NCI-H2171 (cell line): ENCODE results near the gene TENM4.
A peak's percentile ranks its signal among the peaks of the same experiment; 100 is the strongest.

ENCODE experiments used
- DNase-seq: peaks from one replicate; lab custom pipeline; 2025; lab: John Stamatoyannopoulos, UW

The TENM4 gene

GRCh38 chr11:78737891-78738290 lies 702.9 kb downstream of the TENM4 start:
- DNase-seq, result no peak

GRCh38 chr11:78737301-78737700 lies 703.5 kb downstream of the TENM4 start:
- DNase-seq, result no peak

GRCh38 chr11:78735711-78736110 lies 705.1 kb downstream of the TENM4 start:
- no peak for DNase-seq

GRCh38 chr11:78733031-78733430 lies 707.8 kb downstream of the TENM4 start:
- no peak for DNase-seq

- DNase-seq, result no peak
Measured at GRCh38 chr11:78732246-78732645, 708.6 kb downstream of the TENM4 start.

- no peak for DNase-seq
Measured at GRCh38 chr11:78731027-78731426, 709.8 kb downstream of the TENM4 start.

- no peak for DNase-seq
Measured at GRCh38 chr11:78730267-78730824, 710.5 kb downstream of the TENM4 start.

GRCh38 chr11:78727816-78728215 lies 713.0 kb downstream of the TENM4 start:
- DNase-seq, result no peak

- no peak for DNase-seq
Measured at GRCh38 chr11:78725200-78725599, 715.6 kb downstream of the TENM4 start.

- no peak for DNase-seq
Measured at GRCh38 chr11:78722786-78723185, 718.0 kb downstream of the TENM4 start.

GRCh38 chr11:78720281-78720989 lies 720.4 kb downstream of the TENM4 start:
- no peak for DNase-seq

GRCh38 chr11:78717041-78717440 lies 723.8 kb downstream of the TENM4 start:
- no peak for DNase-seq

- peak; percentile 60 for DNase-seq
Measured at GRCh38 chr11:78715639-78716311, 725.1 kb downstream of the TENM4 start.

- peak; percentile 56 for DNase-seq
Measured at GRCh38 chr11:78714539-78714938, 726.3 kb downstream of the TENM4 start.

- DNase-seq, result no peak
Measured at GRCh38 chr11:78711735-78712134, 729.1 kb downstream of the TENM4 start.

- no peak for DNase-seq
Measured at GRCh38 chr11:78710417-78710816, 730.4 kb downstream of the TENM4 start.

- no peak for DNase-seq
Measured at GRCh38 chr11:78708388-78708787, 732.4 kb downstream of the TENM4 start.

GRCh38 chr11:78706551-78706950 lies 734.3 kb downstream of the TENM4 start:
- no peak for DNase-seq

GRCh38 chr11:78704811-78705210 lies 736.0 kb downstream of the TENM4 start:
- no peak for DNase-seq

- no peak for DNase-seq
Measured at GRCh38 chr11:78699609-78700135, 741.2 kb downstream of the TENM4 start.

GRCh38 chr11:78698612-78699011 lies 742.2 kb downstream of the TENM4 start:
- DNase-seq, result no peak

GRCh38 chr11:78696177-78696576 lies 744.7 kb downstream of the TENM4 start:
- no peak for DNase-seq

- DNase-seq, result no peak
Measured at GRCh38 chr11:78694152-78694551, 746.7 kb downstream of the TENM4 start.
